ENCODE measurements around the gene TVP23A.
"Not testable (repeated sequence)": the region's sequence is repeated elsewhere in the genome, so short reads cannot be mapped to it uniquely, and the experiment has no call there.

The TVP23A gene

DNA sequence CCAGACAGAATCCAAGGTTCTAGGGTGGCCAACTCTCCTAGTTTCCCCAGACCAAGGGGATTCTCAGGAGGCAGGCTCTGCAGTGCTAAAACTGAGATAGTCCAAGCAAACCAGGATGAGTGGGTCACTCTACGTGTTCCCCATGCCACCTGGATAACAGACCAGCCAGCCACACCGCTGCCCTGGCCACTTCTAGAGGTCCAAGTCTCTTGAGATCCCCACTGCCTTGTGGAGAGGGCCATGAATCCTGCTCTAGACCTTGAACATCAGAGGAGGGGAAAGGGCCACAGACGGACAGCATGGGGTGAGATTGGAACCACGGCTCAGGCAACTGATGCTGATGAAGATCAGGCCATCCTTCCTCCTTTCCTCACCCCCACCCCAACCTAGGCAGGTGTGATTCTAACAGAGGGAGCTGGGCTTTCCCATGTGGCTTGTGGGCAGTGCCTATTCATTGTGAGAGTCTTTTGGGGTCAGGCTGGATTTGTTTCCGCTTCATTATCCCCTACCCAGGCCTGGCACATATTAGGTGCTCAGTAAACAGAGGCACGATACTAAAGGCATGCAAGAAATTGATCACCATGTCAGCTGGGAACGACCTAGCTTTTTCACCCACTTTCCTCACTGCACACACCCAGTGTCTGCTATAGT is 16.8 kb upstream of the TVP23A start:
- DNase-seq, result no peak

DNA sequence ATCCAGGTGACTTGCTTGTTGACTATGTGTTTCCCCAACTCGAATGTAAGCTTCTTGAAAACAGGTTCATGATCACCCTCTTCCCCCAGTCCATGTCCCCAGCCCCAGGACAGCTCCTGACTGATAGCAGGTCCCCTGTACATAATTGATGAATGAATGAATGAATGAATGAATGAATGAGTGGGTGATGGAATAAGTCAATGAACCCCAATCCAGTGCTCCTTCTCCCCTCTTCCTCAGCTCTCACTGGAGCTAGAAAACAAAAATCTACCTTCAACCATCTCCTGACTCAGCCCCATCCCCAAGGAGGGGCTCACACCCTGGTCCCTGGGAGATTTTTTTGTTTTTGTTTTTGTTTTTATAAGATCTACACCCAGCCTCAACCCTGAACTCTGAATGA is 16.2 kb upstream of the TVP23A start:
- no peak for DNase-seq

DNA sequence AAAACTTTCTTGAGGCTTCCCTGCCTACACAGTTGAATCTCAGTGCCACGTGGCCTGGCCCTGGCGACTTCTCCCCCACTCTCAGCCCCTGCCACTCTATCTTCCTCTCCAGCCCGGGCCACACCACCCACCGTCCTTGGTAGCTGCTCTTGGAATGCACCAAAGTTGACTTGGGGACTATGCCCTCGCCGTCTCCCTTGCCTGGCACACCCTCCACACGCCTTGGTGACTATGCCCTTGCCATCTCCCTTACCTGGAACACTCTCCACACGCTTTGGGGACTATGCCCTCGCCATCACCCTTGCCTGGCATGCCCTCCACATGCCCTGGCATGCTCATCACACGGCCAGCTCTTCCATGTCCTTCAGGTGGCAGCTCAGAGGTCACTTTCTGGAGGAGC is 15.5 kb upstream of the TVP23A start:
- DNase-seq, result no peak

DNA sequence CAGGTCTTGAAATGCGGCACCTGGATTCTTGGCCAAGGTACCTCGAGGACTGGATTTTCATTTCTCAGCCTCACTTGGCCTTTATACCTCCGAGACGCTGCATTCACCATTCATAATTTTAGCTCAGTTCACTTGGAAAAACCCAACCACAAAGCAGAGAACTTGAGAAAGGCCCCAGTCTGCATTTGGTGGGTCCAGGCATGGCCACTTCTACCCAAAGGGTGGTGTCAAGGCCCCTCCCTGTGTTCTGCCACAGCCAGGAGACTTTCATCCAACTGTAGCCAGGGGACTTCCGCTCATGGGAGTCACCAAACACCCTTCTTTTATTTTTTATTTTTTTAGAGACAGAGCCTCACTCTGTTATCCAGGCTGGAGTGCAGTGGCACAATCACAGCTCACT is 14.7 kb upstream of the TVP23A start:
- no peak for DNase-seq

DNA sequence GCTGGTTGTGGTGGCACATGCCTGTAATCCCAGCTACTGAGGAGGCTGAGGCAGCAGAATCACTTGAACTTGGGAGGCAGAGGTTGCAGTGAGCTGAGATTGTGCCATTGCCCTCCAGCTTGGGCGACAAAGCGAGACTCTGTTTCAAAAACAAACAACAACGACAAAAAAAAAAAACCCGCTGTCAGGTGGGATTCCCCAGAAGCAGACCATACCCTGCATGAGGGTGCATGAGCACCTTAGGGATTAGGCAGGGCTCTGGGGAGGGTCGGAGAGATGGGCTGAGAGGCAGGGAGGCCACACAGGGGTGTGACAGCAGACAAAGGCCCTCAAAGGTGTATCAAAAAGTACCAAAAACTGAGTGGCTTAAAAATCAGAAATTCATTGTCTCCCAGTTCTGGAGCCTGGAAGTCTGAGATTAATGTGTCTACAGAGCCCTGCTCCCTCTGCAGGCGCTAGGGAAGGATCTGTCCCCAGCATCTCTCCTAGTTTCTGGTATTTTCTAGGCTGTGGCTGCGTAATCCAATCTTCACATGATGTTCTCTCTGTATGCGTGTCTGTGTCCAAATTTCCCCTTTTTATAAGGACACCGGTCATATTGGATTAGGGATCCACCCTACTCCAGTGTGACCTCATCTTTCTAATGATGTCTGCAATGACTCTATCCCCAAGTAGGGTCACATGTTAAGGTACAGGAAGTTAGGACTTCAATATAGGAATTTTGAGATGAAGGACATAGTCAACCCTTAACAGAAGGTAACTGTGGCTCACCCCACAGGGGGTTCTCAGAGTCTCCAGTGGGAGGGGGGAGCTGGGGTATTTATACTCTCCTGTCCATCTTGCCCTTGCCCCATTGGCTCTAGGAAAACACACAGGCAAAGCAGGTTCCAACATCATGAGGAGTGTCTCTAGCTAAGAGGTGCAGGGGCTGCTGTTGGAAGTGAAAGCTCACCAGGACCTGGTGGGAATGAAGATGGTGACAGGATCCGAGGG is 13.6 kb upstream of the TVP23A start:
- DNase-seq, result no peak

DNA sequence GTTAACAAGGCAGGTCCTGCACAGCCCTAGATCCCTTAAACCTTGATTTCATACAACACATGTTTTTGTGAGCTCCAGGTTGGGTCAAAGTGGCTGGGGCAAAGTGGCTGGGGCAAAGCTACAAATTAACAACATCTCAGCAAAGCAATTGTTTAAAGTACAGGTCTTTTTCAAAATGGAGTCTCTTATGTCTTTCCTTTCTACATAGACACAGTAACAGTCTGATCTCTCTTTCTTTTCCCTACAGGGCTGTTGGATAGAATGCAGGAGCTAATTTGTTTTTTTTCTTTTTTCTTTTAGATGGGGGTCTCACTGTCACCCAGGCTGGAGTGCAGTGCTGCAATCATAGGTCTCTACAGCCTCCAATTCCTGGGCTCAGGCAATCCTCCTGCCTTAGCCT is 11.6 kb upstream of the TVP23A start:
- not testable (repeated sequence) for DNase-seq

DNA sequence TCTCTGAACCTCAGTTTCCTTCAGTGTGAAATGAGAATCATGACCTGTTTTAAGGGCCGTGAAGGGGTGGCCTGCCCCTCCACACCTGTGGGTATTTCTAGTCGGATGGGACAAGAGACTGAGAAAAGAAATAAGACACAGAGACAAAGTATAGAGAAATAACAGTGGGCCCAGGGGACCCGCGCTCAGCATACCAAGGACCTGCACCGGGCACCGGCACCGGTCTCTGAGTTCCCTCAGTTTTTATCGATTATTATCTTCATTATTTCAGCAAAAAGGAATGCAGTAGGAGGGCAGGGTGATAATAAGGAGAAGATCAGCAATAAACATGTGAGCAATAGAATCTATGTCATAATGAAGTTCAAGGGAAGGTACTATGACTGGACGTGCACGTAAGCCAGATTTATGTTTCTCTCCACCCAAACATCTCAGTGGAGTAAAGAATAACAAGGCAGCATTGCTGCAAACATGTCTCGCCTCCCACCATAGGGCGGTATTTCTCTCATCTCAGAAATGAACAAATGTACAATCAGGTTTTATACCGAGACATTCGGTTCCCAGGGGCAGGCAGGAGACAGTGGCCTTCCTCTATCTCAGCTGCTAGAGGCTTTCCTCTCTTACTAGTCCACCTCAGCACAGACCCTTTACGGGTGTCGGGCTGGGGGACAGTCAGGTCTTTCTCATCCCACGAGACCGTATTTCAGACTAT is 10.9 kb upstream of the TVP23A start:
- not testable (repeated sequence) for DNase-seq

DNA sequence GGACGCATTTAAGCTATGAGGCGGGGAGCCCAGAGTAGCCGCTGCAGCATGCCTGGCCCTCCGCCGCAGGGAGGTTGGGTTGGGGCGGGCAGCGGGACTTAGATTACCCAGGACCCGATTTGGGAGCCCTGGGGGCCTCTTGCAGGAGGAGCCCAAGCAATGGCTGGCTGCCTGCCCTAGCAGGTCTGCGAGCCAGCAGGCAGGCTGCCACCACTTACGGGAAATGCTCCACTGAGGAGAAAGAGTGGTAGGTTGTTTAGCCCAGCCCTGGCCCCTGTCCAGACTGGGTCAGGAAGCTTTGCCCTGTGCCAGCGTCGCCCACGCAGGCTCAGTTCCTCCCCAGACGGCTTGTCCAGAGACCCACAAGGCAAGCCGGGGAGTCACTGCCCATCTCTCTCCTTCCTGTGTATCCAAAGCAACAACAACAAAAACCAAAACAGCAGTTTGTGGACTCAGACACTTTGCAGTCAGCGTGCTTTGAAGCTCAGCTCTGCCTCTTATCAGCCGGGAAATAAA is 10.3 kb upstream of the TVP23A start:
- peak; percentile 80 for DNase-seq

DNA sequence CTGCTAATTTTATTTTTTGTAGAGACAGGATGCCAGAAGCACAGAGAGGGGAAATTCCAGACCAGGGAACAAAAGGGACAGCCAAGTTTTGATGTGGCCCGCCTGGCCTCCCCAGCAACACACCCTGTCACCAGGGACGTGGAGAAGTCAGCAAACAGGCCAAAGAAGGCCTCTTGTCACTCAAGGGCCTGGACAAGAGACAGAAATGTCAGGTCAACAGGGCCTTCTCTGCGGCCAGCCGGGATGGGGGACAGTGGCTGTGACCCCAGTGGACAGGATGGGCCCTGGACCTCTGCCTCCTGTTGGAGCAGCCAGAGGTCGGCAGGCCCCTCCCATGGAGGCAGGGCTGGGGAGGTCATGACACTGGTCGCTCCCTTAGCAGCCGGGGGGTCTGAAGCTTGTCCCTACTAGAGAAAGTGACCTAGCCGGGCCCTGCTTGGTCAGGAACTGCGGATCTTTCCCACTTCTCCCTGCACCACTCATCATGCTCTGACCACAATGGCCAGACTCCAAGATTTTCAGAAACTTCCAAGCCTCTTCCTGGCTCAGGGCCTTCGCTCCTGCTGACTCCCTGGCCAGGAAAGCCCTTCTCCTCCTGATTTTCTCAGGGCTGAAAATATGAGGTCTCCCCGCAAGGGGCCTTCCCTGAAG is 9.2 kb upstream of the TVP23A start:
- peak; percentile 31 for DNase-seq

DNA sequence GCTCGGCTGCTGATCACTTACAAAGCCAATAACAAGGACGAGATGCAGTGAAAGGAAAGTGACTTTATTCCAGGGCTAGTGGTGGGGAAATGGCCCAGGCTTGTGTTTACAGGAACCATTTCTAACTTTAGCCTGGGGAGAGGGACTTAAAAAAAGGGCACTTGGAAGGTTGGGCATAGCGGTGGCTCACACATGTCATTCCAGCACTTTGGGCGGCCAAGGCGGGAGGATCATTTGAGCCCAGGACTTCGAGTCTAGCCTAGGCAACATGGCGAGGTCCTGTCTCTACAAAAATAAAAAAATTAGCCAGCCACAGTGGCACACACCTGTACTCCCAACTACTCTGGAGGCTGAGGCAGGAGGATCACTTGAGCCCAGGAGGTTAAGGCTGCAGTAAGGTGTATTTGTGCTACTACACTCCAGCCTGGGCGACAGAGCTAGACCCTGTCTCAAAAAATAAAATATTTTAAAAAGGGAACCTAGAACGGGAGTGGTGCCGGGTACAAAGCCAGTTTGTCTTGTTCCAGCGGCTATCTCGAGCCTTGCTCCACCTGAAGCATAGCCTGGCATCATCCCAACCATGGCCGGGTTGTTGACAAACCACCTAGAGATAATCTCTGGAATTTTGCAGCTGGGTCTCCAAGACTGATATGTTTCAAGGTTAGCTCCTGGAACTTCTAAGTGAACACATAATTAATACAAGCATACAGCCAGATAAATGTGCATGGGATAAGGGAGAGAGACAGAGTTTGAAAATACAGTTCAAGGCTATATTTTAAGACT is 5.7 kb upstream of the TVP23A start:
- DNase-seq, result no peak

DNA sequence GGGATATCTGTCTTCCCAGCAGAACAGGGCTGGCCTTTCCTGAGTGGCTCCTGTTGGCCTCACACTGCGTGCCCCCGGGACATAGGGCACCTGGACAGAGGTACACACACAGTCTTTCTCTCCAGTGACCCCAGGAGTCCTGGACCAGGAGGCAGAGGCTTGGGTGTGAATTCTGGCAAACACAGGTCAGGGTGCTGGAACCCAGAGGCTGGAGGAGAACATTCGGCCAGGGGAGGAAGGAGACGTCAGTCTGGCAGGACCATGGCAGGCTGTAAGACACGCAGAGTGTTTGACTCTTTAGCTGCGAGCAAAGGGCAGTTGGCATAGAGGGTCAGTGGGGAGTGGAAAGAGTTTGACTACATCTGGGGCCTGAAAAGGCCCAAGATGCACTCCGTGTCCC is 4.1 kb upstream of the TVP23A start:
- DNase-seq, result no peak

DNA sequence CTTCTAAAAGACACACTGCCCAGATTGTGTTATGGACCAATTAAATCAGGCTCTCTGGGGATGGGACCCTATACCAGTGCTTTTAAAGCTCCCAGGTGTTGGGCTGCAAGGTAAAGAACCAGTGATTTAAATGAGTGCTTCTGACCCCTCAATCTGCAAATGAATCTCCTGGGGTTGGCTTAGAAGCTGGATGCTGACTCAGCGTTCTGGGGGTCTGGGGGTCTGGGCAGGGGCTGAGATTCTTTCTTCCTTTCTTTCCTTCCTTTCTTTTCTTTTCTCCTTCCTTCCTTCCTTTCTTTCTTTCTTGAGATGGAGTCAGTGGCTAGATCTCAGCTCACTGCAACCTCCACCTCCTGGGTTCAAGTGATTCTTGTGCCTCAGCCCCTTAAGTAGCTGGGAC is 2.0 kb upstream of the TVP23A start:
- DNase-seq, result no peak

DNA sequence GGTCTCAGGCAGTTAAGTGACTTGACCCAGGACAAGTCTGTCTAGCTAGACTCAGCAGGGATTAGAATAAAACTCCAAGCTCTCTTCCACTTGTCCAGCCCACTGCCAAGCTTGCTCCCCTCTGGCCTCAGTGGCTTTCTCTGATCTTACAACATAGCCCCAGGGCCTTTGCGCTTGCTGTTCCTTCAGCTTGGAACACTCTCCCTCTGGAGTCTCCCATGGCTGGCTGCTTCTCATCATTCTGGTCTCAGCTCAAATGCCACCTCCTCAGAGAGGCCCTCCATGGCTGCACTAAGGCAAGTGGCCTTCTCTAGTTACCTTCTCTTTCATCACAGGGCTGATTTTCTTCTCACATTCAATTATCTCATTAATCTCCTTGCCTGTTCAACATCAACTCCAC is 1.1 kb downstream of the TVP23A start:
- no peak for DNase-seq

DNA sequence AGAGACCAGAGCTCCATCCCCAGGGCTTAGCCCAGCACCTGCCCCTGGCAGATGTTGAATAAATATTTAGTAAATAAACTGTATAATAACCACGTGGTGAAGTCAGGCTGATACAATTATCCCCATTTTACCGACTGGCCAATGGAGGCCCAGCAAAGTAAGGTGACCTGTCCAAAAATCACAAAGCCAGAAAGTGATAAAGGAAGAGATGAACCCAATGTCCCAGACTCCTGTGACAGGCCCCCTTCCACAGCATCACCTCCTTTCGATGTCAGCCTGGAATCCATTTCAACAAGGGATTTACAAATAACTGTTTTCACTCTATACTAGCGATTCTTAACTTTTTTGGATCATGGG is 5.5 kb downstream of the TVP23A start:
- DNase-seq, result no peak

DNA sequence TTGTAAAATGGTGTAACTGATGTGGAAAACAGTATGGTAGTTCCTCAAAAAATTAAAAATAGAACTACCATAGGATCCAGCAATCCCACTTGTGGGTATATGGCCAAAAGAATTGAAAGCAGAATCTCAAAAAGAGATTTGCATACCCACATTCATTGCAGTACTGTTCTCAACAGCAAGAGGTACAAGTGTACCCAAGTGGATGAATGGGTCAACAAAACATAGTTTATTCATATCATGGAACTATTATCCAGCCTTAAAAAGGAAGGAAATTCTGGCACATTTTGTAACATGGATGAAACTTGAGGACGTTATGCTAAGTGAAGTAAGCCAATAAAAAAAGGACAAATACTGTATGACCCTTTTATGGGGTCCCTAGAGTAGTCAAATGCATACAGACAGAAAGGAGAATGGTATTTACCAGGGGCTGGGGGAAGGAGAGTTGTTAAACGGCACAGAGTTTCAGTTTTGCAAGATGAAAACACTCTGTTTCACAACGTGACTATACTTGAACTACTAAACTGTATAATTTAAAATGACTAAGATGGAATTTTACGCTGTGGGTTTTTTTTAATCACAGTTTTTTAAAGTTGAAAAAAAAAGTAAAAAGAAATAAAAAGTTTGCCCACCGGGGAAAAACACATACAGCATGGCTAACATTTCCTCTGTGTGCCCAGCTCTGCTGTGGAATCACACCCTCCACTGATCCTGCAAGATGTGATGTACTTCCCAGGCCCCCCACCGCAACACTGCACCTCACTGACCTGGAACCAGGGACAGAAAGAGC is 6.1 kb downstream of the TVP23A start:
- DNase-seq, result no peak

DNA sequence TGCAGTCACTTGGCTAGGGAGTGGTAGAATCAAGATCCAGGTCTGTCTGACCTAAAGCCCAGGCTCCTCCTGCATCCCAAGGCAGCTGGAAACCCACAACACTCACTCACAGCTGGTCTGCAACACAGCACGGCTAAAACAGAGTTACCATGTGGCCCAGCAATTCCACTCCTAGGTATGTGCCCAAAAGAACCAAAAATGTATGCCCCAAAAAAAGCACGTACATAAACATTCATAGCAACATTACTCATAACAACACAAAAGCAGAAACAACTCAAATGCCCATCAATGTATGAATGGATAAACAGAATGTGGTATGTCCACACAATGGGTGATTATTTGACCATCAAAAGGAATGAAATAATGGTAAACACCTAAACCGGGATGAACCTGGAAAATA is 8.9 kb downstream of the TVP23A start:
- DNase-seq, result no peak

DNA sequence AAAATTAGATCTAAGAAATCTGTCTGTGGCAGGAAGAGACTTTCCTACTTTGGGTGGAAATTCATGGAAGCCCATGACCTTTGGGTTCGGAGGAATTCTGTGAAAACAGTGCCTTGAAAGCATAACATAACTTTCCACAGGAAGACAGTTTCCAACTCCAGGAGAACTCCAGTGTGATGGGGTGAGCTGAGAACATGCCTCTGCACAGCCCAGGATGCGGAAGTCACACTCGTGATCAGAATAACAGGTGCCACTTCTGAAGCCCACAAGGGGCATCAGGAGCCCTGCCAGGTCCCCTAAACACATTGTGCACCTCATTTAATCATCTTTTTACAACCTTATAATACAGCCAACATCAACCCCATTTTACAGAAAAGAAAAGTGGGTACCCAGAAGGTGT is 9.7 kb downstream of the TVP23A start:
- no peak for DNase-seq

DNA sequence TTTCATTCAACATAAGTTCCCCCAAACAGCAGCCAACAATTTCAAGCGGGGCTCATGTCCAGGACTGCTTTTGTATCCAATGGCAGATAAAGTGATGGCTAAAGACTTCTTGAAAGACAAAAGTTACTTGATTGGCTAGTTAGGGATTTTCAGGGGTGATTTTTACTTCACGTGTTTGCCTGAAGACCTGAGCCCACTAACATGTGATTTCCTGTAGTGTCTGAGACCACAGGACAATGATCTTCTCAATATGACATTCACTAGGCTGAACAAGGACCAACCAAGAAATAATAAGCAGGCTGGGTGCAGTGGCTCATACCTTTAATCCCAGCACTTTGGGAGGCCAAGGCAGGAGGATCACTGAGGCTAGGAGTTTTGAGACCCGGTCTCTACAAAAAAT is 10.4 kb downstream of the TVP23A start:
- no peak for DNase-seq

DNA sequence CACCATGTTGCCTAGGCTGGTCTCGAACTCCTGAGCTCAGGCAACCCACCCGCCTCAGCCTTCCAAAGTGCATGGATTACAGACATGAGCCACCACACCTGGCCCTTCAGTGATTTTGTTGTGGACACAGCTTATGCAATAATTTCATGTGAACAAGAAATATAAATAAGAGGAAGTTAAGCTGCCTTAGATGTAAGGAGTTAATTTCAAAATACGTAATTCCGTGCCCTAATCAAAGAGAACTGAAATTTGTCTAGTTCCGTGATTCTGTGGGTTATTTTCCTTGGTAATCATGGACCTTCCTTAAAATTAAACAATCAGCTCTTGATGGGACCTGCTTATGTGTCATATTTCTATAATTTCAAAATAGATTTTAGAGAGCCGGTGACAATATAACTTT is 11.9 kb downstream of the TVP23A start:
- no peak for DNase-seq

DNA sequence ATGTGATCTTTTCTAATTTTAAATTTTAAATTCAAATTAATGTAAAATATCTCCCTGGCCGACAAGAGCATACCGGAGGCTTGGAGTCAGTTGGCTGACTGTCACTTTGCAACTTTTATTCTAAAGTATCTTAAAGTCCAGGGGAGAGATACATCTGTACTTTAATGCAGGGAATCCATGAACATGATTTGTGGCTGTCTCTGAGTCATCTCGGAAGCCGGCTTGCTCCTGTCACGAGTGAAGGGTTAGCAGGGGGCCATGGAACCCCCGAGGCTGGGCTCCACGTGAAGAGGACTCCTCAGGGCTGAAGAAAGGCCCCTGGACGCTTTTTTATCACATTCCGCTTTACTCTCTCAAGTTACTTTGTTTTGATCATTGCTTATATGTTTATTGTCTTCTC is 13.3 kb downstream of the TVP23A start:
- DNase-seq, result no peak

DNA sequence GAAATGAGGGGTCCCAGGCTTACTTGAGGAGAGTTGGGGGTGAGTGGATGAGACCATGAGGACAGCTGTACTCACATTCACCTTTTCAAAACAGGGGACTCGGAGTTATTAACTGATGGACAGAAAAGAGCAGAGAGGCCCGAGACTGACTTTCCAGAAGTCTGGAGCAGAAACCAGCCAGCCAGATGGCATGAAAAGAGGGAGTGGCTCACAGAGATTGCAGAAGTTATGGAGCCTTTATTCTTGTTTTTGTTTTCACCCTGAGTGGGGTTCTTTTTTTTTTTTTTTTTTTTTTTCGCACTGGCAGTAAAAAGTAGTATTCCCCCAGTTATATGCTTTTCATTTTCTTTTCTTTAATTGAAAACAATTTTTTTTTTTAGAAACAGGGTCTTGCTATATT is 18.9 kb downstream of the TVP23A start:
- no peak for DNase-seq
